Muscle layer of colon (tissue), 2 donors: ENCODE results near the gene MANEAL.

Experiments used
- H3K27ac ChIP-seq: one replicate; pipeline ENCODE4 v1.7.0; 2013; ENCODE audit warnings: low read depth, mild to moderate bottlenecking, low read length, moderate library complexity
- H3K27me3 ChIP-seq, 2 donors: one replicate each; pipeline ENCODE4 v1.7.0; 2013; ENCODE audit warnings: low read length in 2 of 2, mild to moderate bottlenecking in 2 of 2; ENCODE audit not compliant: insufficient read depth in 2 of 2, control insufficient read depth in 1 of 2
- H3K36me3 ChIP-seq: one replicate; pipeline ENCODE4 v1.7.0; 2013; ENCODE audit warnings: mild to moderate bottlenecking, low read length; ENCODE audit not compliant: insufficient read depth
- H3K4me1 ChIP-seq: one replicate; pipeline ENCODE4 v1.7.0; 2013; ENCODE audit warnings: mild to moderate bottlenecking, low read length; ENCODE audit not compliant: insufficient read depth
- H3K4me3 ChIP-seq, 2 donors: one replicate each; pipeline ENCODE4 v1.7.0; 2013; ENCODE audit warnings: low read length in 2 of 2, low read depth in 1 of 2, mild to moderate bottlenecking in 1 of 2, moderate library complexity in 1 of 2
- H3K9ac ChIP-seq: one replicate; pipeline ENCODE4 v1.7.0; 2013; ENCODE audit warnings: low read length
- H3K9me3 ChIP-seq: one replicate; pipeline ENCODE4 v1.7.0; 2013; ENCODE audit warnings: mild to moderate bottlenecking, low read length
- donor health status: abdominal sarcoma.
- donor health status: Adenocarcinoma of cecum.

The MANEAL gene

GRCh38 chr1:37813529-37814145, 20.0 kb downstream of the MANEAL start:
- H3K27me3 ChIP-seq, result no peaks in the 10 kb centered on the region
- H3K27ac ChIP-seq, result no peak overlapping the region

GRCh38 chr1:37814252-37814651, 20.6 kb downstream of the MANEAL start:
- H3K9me3 ChIP-seq, result no peaks in the 10 kb centered on the region
- H3K4me1 ChIP-seq, result peaks cover 8% of the 10 kb centered on the region
- H3K36me3 ChIP-seq, result peaks cover 28% of the 10 kb centered on the region
- no peaks in the 10 kb centered on the region for H3K27me3 ChIP-seq
- H3K9ac ChIP-seq, result no peak overlapping the region
- H3K27ac ChIP-seq, result no peak overlapping the region
- no peak overlapping the region for H3K4me3 ChIP-seq

More at GRCh38 chr1:37813529-37814145, 20.0 kb downstream of the MANEAL start:
- Histone ChIP-seq H3K9me3 (no peaks in the 10 kb centered on the region), H3K4me3 (no peak overlapping the region), H3K9ac (no peak overlapping the region), H3K4me1 (peaks cover 12% of the 10 kb centered on the region), H3K36me3 (peaks cover 28% of the 10 kb centered on the region)

- Histone ChIP-seq H3K36me3 (peaks cover 43% of the 10 kb centered on the region), H3K9ac (no peak overlapping the region), H3K27ac (no peak overlapping the region)
Observed at GRCh38 chr1:37817481-37817880, 23.8 kb downstream of the MANEAL start.

GRCh38 chr1:37821481-37821880, 27.8 kb downstream of the MANEAL start:
- Histone ChIP-seq H3K9me3 (no peaks in the 10 kb centered on the region), H3K9ac (no peak overlapping the region), H3K27me3 (no peaks in the 10 kb centered on the region), H3K4me1 (no peaks in the 10 kb centered on the region), H3K36me3 (peaks cover 44% of the 10 kb centered on the region), H3K27ac (no peak overlapping the region), H3K4me3 (no peak overlapping the region)

More at GRCh38 chr1:37817481-37817880, 23.8 kb downstream of the MANEAL start:
- Histone ChIP-seq H3K9me3 (no peaks in the 10 kb centered on the region), H3K4me3 (no peak overlapping the region), H3K4me1 (no peaks in the 10 kb centered on the region), H3K27me3 (no peaks in the 10 kb centered on the region)

GRCh38 chr1:37822906-37823815, 29.5 kb downstream of the MANEAL start:
- Histone ChIP-seq H3K27ac (no peak overlapping the region), H3K27me3 (no peaks in the 10 kb centered on the region), H3K4me3 (no peak overlapping the region), H3K4me1 (no peaks in the 10 kb centered on the region), H3K36me3 (peaks cover 37% of the 10 kb centered on the region), H3K9me3 (no peaks in the 10 kb centered on the region), H3K9ac (no peak overlapping the region)

GRCh38 chr1:37824001-37824400, 30.4 kb downstream of the MANEAL start:
- no peak overlapping the region for H3K27ac ChIP-seq
- peaks cover 37% of the 10 kb centered on the region for H3K36me3 ChIP-seq
- H3K4me1 ChIP-seq, result no peaks in the 10 kb centered on the region

GRCh38 chr1:37825506-37825905, 31.9 kb downstream of the MANEAL start:
- no peaks in the 10 kb centered on the region for H3K27me3 ChIP-seq
- H3K36me3 ChIP-seq, result peaks cover 34% of the 10 kb centered on the region
- H3K4me1 ChIP-seq, result no peaks in the 10 kb centered on the region
- no peak overlapping the region for H3K9ac ChIP-seq
- H3K4me3 ChIP-seq, result no peak overlapping the region
- H3K9me3 ChIP-seq, result no peaks in the 10 kb centered on the region
- H3K27ac ChIP-seq, result no peak overlapping the region

More at GRCh38 chr1:37824001-37824400, 30.4 kb downstream of the MANEAL start:
- Histone ChIP-seq H3K9ac (no peak overlapping the region), H3K9me3 (no peaks in the 10 kb centered on the region), H3K27me3 (no peaks in the 10 kb centered on the region), H3K4me3 (no peak overlapping the region)

GRCh38 chr1:37828410-37829074, 34.9 kb downstream of the MANEAL start:
- Histone ChIP-seq H3K36me3 (peaks cover 25% of the 10 kb centered on the region), H3K9me3 (no peaks in the 10 kb centered on the region), H3K27me3 (no peaks in the 10 kb centered on the region), H3K4me3 (no peak overlapping the region), H3K27ac (no peak overlapping the region), H3K4me1 (no peaks in the 10 kb centered on the region), H3K9ac (no peak overlapping the region)

- Histone ChIP-seq H3K27ac (no peak overlapping the region), H3K9ac (no peak overlapping the region), H3K9me3 (no peaks in the 10 kb centered on the region), H3K36me3 (peaks cover 37% of the 10 kb centered on the region), H3K27me3 (no peaks in the 10 kb centered on the region), H3K4me3 (no peak overlapping the region), H3K4me1 (no peaks in the 10 kb centered on the region)
Observed at GRCh38 chr1:37831109-37831508, 37.5 kb downstream of the MANEAL start.

- no peaks in the 10 kb centered on the region for H3K4me1 ChIP-seq
- H3K9ac ChIP-seq, result no peak overlapping the region
- no peaks in the 10 kb centered on the region for H3K9me3 ChIP-seq
- no peaks in the 10 kb centered on the region for H3K27me3 ChIP-seq
- H3K4me3 ChIP-seq, result no peak overlapping the region
- H3K27ac ChIP-seq, result no peak overlapping the region
- peaks cover 36% of the 10 kb centered on the region for H3K36me3 ChIP-seq
Observed at GRCh38 chr1:37831809-37832208, 38.2 kb downstream of the MANEAL start.

GRCh38 chr1:37836788-37837187, 43.1 kb downstream of the MANEAL start:
- H3K27ac ChIP-seq, result no peak overlapping the region
- no peaks in the 10 kb centered on the region for H3K4me1 ChIP-seq
- H3K9ac ChIP-seq, result no peak overlapping the region
- H3K36me3 ChIP-seq, result peaks cover 51% of the 10 kb centered on the region
- no peak overlapping the region for H3K4me3 ChIP-seq
- no peaks in the 10 kb centered on the region for H3K27me3 ChIP-seq
- H3K9me3 ChIP-seq, result no peaks in the 10 kb centered on the region
